Ovary (tissue), 3 donors: ENCODE measurements around the gene SPATA18.

Source experiments
- CTCF ChIP-seq, 3 donors: fragments of 450-650 bp in 2 of 3; fragments of 200-600 bp in 1 of 3; IDR thresholded peaks; one replicate each; pipeline versions ENCODE4 v1.5.1 to v1.8.0; 2016 to 2022; ENCODE audit warnings: antibody characterized with exemption in 3 of 3, mild to moderate bottlenecking in 1 of 3
- POLR2A ChIP-seq: fragments of 450-650 bp; IDR thresholded peaks from one replicate; pipeline ENCODE4 v1.6.1; 2017; ENCODE audit warnings: antibody characterized with exemption, mild to moderate bottlenecking, moderate library complexity
- donor health status: DM: no; HTN: no; CAD: no.

- TF ChIP-seq CTCF (IDR thresholded peaks at IDR 0.05) (no peak), POLR2A (no peak)
These were observed 43.5 kb downstream of the SPATA18 start for GRCh38 chr4:52094376-52095145.
